Ectodermal cell (in vitro differentiated cells): ENCODE results near the gene MLLT1.
A peak's percentile ranks its signal among the peaks of the same experiment; 100 is the strongest.

Experiments
- H3K27ac ChIP-seq: 2 replicates; pipeline ENCODE4 v1.7.0; 2013; ENCODE audit warnings: mild to moderate bottlenecking, low read depth, low read length; ENCODE audit not compliant: insufficient read depth, poor library complexity, severe bottlenecking
- H3K27me3 ChIP-seq: 2 replicates; pipeline ENCODE4 v1.7.0; 2013; ENCODE audit warnings: mild to moderate bottlenecking, low read length; ENCODE audit not compliant: insufficient read depth, control insufficient read depth, poor library complexity, severe bottlenecking
- H3K36me3 ChIP-seq: one replicate; pipeline ENCODE4 v1.7.0; 2013; ENCODE audit warnings: low read length; ENCODE audit not compliant: control insufficient read depth, insufficient read depth
- H3K4me1 ChIP-seq: one replicate; pipeline ENCODE4 v1.7.0; 2013; ENCODE audit warnings: low read length; ENCODE audit not compliant: control insufficient read depth, insufficient read depth
- H3K4me3 ChIP-seq: 2 replicates; pipeline ENCODE4 v1.7.0; 2013; ENCODE audit warnings: low read depth, low read length, control low read depth; ENCODE audit not compliant: insufficient read depth
- H3K9me3 ChIP-seq: 2 replicates; pipeline ENCODE4 v1.7.0; 2013; ENCODE audit warnings: mild to moderate bottlenecking, low read length, moderate library complexity; ENCODE audit not compliant: control insufficient read depth
- WGBS, 2 experiments: methylation state at CpG; one replicate each; pipeline ENCODE4 v1.1.7; 2013; ENCODE audit warnings: missing lambda C conversion rate in 2 of 2; 5-methylcytosine and 5-hydroxymethylcytosine counted together

The MLLT1 gene

DNA sequence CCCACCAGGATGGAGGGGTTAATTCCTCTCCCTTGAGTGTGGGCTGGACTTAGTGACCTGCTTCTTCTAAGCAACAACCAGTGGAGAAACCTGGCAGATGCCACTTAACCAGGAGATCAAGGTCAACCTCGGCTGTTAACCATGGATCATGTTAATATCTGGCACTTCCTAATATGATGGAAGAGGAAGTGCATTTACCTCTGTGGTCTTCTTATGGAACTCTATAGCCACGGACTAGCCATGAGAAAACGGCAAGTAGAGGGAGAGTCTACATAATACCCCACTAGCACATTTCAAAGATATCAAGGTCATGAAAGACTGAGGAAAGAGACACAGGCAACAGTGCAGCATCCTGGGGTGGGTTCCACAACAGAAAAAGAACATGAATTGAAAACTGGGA lies 31.4 kb downstream of the MLLT1 start:
- Histone ChIP-seq H3K4me3 (no peak overlapping the region), H3K9me3 (no peaks in the 10 kb centered on the region), H3K27ac (no peak overlapping the region), H3K4me1 (peaks cover 1% of the 10 kb centered on the region), H3K36me3 (peaks cover 17% of the 10 kb centered on the region), H3K27me3 (no peaks in the 10 kb centered on the region)
- 84 to 90% methylated on average over 3 of the region's 3 CpGs for WGBS, 2 experiments

DNA sequence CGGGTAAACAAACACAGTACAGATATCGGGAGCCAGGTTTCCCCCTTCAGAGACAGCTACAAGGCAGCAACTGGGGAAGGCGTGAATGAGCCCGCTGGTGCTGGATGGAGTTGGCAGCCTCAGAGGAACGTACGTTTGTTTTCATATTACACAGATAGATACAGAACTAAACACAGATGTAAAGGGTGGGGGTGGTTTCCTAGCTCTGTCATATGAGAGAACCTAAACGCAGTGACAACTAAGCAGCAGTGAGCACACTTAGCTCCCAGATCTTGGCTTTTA lies 32.8 kb downstream of the MLLT1 start:
- 94 to 98% methylated on average over 7 of the region's 7 CpGs for WGBS, 2 experiments
- Histone ChIP-seq H3K4me1 (peaks cover 15% of the 10 kb centered on the region), H3K27me3 (no peaks in the 10 kb centered on the region), H3K9me3 (no peaks in the 10 kb centered on the region), H3K27ac (no peak overlapping the region), H3K4me3 (no peak overlapping the region), H3K36me3 (peaks cover 17% of the 10 kb centered on the region)

DNA sequence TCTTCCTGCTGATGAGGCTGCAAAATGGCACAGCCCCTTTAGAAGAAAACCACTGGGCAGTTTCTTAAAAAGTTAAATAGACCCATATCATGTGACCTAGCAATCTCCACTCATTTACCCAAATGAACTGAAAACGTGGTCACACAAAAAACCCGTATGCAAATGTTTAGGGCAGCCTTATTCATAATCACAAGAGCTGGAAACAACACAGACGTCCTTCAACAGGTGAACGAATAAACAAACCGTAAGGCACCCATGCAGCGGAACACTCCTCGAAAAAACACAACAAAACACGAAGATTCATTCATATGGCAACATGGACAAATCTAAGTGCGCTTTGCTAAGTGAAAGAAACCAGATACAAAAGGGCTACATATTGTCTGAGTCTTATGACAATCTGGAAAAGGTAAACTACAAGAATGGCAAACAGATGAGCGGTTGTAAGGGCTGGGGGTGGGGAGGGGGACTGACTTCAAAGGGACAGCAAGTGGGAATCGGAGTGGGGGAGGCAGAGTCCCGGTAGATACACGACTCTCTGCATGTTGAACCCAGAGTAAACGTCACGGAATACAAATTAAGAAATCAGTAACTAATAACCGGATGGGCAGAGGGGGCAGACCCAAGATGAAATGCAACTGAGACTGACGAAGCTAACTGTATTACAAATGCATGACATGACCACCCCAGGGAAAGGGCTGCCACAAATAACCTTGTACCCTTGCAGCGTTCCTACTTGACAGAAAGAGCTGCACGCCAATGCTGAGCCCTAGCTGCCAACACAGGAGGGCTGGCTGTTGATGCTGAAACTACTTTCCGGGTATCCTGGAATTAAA lies 33.4 kb downstream of the MLLT1 start:
- no peaks in the 10 kb centered on the region for H3K27me3 ChIP-seq
- H3K9me3 ChIP-seq: no peaks in the 10 kb centered on the region
- H3K36me3 ChIP-seq: peaks cover 17% of the 10 kb centered on the region
- WGBS, 2 experiments: 95 to 96% methylated on average over 20 of the region's 20 CpGs
- H3K4me3 ChIP-seq: no peak overlapping the region
- H3K27ac ChIP-seq: no peak overlapping the region
- H3K4me1 ChIP-seq: peaks cover 21% of the 10 kb centered on the region

DNA sequence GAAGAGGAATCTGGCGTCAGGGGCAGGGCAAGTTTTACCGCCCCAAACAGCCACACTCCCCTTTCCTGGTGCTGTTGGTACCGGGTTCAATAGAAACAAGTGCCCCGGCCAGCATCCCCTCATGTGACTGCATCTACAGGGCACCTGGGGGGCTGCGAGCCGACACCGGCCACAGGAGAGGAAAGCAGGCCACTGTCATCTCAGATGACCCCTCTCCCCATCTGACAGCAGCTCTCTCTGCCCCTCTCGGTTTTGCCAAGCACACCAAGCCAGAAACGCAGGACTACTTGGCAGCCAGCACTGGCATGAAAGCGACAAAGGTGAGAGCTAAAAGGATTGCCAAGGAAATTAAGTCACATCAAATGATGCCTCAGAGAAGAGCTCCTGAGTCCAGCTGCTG lies 37.1 kb downstream of the MLLT1 start:
- Histone ChIP-seq H3K4me3 (no peak overlapping the region), H3K36me3 (peaks cover 12% of the 10 kb centered on the region), H3K27ac (no peak overlapping the region), H3K9me3 (no peaks in the 10 kb centered on the region), H3K27me3 (no peaks in the 10 kb centered on the region), H3K4me1 (peaks cover 37% of the 10 kb centered on the region)
- WGBS, 2 experiments: 91 to 93% methylated on average over 10 of the region's 10 CpGs

DNA sequence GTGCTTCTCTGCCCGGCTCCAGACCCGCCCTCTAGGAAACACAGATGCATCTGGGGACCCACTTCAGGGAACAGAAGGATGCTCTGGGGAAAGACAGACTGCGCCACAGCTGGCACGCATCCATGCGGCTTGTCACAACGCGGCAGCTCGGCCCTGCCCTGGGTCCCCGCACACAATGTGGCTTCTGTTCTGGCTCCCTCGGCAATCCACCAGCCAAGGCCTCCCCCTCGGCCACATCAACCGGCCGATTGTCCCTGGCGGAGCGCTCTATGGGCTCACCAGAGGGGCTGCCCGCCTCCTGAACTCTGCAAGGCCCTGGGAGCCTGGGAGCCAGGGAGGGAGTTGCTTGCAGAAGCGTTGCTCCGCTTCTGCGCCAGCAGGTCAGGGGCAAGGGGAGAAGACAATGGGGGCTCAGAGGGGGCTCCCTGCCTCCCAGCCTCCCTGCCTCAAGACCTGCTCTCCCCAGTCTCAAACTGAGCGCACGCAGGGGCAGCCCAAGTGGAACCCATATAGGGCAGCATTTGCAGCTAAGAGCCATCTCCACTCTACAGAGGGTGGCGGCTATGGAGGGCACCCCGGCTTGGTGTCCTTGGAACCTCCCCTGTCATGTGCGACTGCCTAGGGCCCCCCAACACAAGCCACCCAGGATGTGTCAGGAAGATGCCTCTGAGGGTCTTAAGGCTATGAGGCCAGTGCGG lies 37.9 kb downstream of the MLLT1 start:
- WGBS, 2 experiments: 88 to 91% methylated on average over 25 of the region's 25 CpGs
- Histone ChIP-seq H3K27ac (peak overlapping the region; percentile 36), H3K4me1 (peaks cover 37% of the 10 kb centered on the region), H3K36me3 (peaks cover 5% of the 10 kb centered on the region), H3K4me3 (no peak overlapping the region), H3K27me3 (no peaks in the 10 kb centered on the region), H3K9me3 (no peaks in the 10 kb centered on the region)

DNA sequence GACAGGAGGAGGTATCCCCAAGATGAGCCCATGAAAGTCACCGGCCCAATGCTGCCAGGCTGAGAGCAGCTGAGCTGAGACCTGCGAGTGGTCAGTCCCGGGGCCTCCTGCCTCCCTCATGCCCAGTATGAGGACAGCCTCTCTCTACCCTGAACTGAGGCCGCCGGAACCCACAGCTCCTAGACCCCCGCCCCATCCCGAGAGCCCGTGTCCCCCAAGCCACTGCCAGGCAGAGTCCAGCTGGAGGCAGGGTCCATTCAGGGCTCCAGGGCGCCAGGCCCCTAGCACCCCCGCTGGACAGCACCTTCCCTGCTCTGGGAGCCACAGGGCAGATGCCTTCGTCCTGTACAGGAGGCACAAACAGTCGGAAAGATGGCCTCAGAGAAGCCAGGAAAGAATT lies 38.7 kb downstream of the MLLT1 start:
- Histone ChIP-seq H3K4me3 (no peak overlapping the region), H3K36me3 (no peaks in the 10 kb centered on the region), H3K4me1 (peaks cover 37% of the 10 kb centered on the region), H3K27me3 (no peaks in the 10 kb centered on the region), H3K9me3 (no peaks in the 10 kb centered on the region), H3K27ac (peak overlapping the region; percentile 36)
- 92 to 94% methylated on average over 12 of the region's 12 CpGs for WGBS, 2 experiments

DNA sequence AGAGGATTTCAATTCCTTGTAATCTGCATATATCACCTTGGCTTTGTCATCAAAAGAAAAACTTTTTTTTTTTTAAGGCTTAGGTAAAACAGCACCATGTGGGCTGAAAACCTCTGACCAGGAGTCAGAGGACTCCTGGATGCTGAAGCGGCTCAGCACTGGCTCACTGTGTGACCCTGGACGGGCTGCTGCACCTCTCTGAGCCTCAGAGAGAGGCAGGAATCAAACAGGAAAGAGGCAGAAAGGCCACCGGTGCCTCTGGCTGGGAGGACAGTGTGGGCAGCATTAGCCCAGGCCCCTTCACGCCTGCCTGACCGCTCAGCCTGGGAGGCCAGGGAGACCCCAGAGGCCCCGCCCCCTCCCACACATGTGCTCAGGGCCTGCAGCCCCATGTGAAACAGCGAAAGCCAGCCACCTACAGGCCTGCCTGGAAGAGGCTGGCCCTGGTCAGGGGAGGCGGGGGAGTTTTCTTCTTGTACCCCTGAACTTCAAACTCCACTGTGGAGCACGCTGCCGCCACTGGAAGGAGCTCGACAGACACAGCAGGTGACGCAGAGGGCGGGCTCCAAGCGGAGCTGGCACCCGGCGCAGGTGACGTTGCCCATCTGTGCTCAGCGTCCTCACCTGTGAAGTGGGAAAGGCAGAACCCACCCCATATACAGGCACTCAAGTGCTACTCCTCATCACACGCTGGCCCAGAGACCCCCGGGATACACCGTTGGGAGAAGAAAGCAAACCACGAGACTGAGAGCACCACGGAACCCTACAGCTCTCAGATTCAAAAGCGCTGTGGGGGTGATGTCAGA lies 39.7 kb downstream of the MLLT1 start:
- H3K4me1 ChIP-seq: peaks cover 39% of the 10 kb centered on the region
- 88 to 92% methylated on average over 24 of the region's 24 CpGs for WGBS, 2 experiments
- H3K27ac ChIP-seq: no peak overlapping the region
- H3K4me3 ChIP-seq: no peak overlapping the region
- no peaks in the 10 kb centered on the region for H3K27me3 ChIP-seq
- no peaks in the 10 kb centered on the region for H3K36me3 ChIP-seq
- no peaks in the 10 kb centered on the region for H3K9me3 ChIP-seq

DNA sequence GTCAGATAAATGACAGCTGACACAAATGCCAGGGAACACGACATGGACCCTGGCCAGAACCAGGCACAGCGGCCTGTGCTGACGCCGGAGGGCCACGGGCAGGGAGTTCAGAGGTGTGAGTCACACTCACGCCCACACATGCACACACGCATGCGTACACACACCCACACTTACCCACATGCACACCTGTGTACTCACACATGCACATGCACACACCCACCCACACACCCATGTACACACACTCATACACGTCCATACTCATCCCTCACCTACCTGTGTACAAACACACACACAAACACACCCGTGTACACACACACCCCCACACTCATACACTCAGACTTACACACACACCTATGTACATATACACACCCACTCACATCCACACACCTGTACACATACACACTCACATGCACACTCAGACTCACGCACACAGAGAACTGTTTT lies 40.4 kb downstream of the MLLT1 start:
- no peaks in the 10 kb centered on the region for H3K27me3 ChIP-seq
- peaks cover 40% of the 10 kb centered on the region for H3K4me1 ChIP-seq
- no peak overlapping the region for H3K27ac ChIP-seq
- no peaks in the 10 kb centered on the region for H3K36me3 ChIP-seq
- 90 to 95% methylated on average over 11 of the region's 11 CpGs for WGBS, 2 experiments
- no peak overlapping the region for H3K4me3 ChIP-seq
- H3K9me3 ChIP-seq: no peaks in the 10 kb centered on the region

DNA sequence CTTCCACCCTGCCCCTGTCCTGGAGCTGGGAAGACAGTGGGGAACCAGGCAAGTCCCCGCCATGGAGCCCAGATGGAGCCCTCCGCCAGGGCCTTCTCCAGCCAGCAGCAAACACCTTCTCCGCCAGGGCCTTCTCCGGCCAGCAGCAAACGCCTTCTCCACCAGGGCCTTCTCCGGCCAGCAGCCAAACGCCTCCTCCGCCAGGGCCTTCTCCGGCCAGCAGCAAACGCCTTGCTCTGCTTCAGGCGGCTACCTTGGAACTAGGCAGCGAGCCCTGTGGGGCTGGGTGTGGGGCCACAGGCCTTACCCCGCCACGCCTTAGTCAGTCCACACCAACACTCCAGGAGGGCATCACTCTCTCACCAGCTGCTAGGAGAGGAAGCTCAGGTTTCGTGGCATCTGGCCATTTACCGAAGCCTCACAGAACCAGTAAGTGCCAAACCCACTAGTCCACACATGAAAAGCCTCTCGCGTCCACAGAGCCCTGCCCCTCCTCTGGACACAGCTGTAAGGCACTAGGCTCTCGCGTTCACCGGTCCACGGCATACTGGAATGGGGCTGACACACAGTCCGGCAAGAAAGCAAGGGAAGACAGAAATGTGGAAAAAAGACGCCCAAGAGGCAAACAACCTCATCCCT lies 41.0 kb downstream of the MLLT1 start:
- H3K4me1 ChIP-seq: peaks cover 46% of the 10 kb centered on the region
- H3K27ac ChIP-seq: no peak overlapping the region
- no peak overlapping the region for H3K4me3 ChIP-seq
- no peaks in the 10 kb centered on the region for H3K36me3 ChIP-seq
- no peaks in the 10 kb centered on the region for H3K27me3 ChIP-seq
- 94 to 96% methylated on average over 24 of the region's 24 CpGs for WGBS, 2 experiments
- no peaks in the 10 kb centered on the region for H3K9me3 ChIP-seq

DNA sequence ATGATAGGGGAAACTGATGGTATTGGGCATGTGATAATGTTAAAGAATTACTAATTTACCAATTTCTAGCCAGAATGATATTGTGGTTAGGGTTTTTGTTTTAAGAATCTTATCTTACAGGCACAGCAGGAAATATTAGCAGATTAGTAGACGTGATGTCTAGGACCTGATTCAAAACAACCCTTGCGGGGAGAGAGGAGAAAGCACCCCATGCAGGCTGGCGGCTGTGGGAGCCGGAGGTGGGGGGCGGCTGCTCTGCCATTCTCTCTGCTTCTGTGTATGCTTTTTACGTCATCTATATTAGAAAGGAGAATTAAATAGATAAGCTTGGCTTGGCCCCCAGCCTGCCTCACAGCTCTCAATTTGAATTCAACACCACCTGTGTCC lies 41.5 kb downstream of the MLLT1 start:
- H3K9me3 ChIP-seq: no peaks in the 10 kb centered on the region
- H3K4me1 ChIP-seq: peaks cover 46% of the 10 kb centered on the region
- 96 to 98% methylated on average over 5 to 6 of the region's 6 CpGs for WGBS, 2 experiments
- H3K4me3 ChIP-seq: no peak overlapping the region
- no peak overlapping the region for H3K27ac ChIP-seq
- H3K36me3 ChIP-seq: no peaks in the 10 kb centered on the region
- no peaks in the 10 kb centered on the region for H3K27me3 ChIP-seq
